BLaER1 treated with 17β-estradiol and CSF1 and Interleukin-3, amounts not matched to agents 10 nM and 100 nM (cell line): ENCODE measurements around the gene OPA1.

ENCODE experiments used
- H3K27ac ChIP-seq, 11 experiments: shearing (Covaris generic); formaldehyde crosslinking; 2 replicates each; pipeline ENCODE4 v1.8.1; 2022
- H3K27me3 ChIP-seq, 11 experiments: shearing (Covaris generic); formaldehyde crosslinking; 2 replicates each; pipeline ENCODE4 v1.8.1; 2022
- H3K36me3 ChIP-seq, 11 experiments: shearing (Covaris generic); formaldehyde crosslinking; 2 replicates each; pipeline ENCODE4 v1.8.1; 2022
- H3K4me1 ChIP-seq, 10 experiments: shearing (Covaris generic); formaldehyde crosslinking; 2 replicates each; pipeline ENCODE4 v1.8.1; 2022
- H3K4me2 ChIP-seq, 11 experiments: shearing (Covaris generic); formaldehyde crosslinking; 2 replicates each; pipeline ENCODE4 v1.8.1; 2022
- H3K4me3 ChIP-seq, 10 experiments: shearing (Covaris generic); formaldehyde crosslinking; 2 replicates each; pipeline ENCODE4 v1.8.1; 2022
- H3K9ac ChIP-seq, 11 experiments: shearing (Covaris generic); formaldehyde crosslinking; 2 replicates each; pipeline ENCODE4 v1.8.1; 2022
- H3K9me3 ChIP-seq, 11 experiments: shearing (Covaris generic); formaldehyde crosslinking; replicated peaks in 1 of 11; 2 replicates each; pipeline ENCODE4 v1.8.1; 2022
- H4K20me1 ChIP-seq, 11 experiments: shearing (Covaris generic); formaldehyde crosslinking; 2 replicates each; pipeline ENCODE4 v1.8.1; 2022
- Cebpa-rat ChIP-seq, 11 experiments: shearing (Covaris generic); IDR thresholded peaks; 2 replicates each; pipeline ENCODE4 v1.8.1; 2022

The OPA1 gene

DNA sequence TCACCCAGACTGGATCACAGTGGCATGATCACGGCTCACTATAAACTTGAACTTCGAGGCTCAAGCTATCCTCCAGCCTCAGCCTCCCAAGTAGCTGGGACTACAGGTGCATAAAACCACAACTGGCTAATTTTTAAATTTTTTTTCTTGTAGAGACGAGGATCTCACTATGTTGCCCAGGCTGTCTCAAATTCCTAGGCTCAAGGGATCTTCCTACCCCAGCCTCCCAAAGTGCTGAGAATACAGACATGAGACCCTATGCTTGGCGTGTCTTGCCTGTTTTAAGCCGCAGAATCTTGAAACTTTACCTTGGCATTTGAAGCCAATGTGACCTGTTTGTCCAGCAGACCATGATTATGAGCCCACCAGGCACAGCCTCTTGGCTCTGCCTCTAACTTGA is 119.9 kb downstream of the OPA1 start:
- Histone ChIP-seq H3K36me3 (peaks cover 0 to 14% (median 6%) of the 10 kb centered on the region in 11 experiments; a peak in 9 of 22 replicates), H3K4me1 (peaks cover 10 to 15% (median 11%) of the 10 kb centered on the region in 10 experiments), H4K20me1 (no peaks in the 10 kb centered on the region; a peak in 1 of 22 replicates), H3K27me3 (no peaks in the 10 kb centered on the region), H3K9me3 (peaks cover 28 to 47% (median 38%) of the 10 kb centered on the region in 11 experiments), H3K27ac (no peak overlapping the region), H3K4me2 (no peak overlapping the region), H3K9ac (no peak overlapping the region), H3K4me3 (no peak overlapping the region)
- TF ChIP-seq Cebpa-rat (IDR thresholded peaks at IDR 0.05), result no peak

- H3K4me3 ChIP-seq, result 0 out of 20 replicates have a peak overlapping the region, but pooled peaks of 2 of the 10 experiments have one; percentile 25 to 28
- H3K36me3 ChIP-seq, result peaks cover 0 to 14% (median 6%) of the 10 kb centered on the region in 11 experiments; a peak in 9 of 22 replicates
- H3K9ac ChIP-seq, result no peak overlapping the region
- no peak for TF ChIP-seq Cebpa-rat (IDR thresholded peaks at IDR 0.05)
- H3K9me3 ChIP-seq, result peaks cover 32 to 61% (median 48%) of the 10 kb centered on the region in 11 experiments
- no peaks in the 10 kb centered on the region; a peak in 1 of 22 replicates for H4K20me1 ChIP-seq
- H3K4me1 ChIP-seq, result peaks cover 10 to 15% (median 11%) of the 10 kb centered on the region in 10 experiments
- H3K27ac ChIP-seq, result no peak overlapping the region
- no peaks in the 10 kb centered on the region for H3K27me3 ChIP-seq
- no peak overlapping the region for H3K4me2 ChIP-seq
These were observed 121.6 kb downstream of the OPA1 start for GRCh38 chr3:193714523-193715137.

DNA sequence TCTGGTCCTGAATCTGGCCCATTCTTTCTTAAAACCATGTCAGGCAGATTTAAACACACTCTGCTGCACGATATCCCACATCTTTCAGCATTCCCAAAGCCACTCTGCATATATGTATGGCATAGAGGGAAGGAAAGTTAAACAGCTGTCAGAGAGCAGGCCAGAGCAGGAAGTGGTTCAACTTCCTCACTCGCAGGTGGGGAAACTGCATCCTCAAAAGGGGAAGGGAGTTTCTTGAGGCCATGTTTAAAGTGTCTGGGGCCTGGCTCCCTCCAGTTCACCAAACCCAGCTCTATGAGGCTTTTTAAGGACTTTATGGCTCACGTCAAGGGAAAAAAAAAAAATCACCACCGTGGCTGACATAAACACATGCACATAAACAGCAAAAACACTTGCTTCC is 123.1 kb downstream of the OPA1 start:
- Histone ChIP-seq H3K9ac (no peak overlapping the region), H3K4me1 (peaks cover 10 to 15% (median 11%) of the 10 kb centered on the region in 10 experiments), H3K4me3 (0 out of 20 replicates have a peak overlapping the region, but pooled peaks of 1 of the 10 experiments have one; percentile 4), H3K9me3 (peaks cover 46 to 72% (median 63%) of the 10 kb centered on the region in 11 experiments), H3K27me3 (no peaks in the 10 kb centered on the region), H4K20me1 (no peaks in the 10 kb centered on the region; a peak in 1 of 22 replicates), H3K27ac (peak overlapping the region in 4 of 11 experiments; percentile 2 to 38 (median 20); a peak in 2 of 22 replicates), H3K36me3 (peaks cover 0 to 14% (median 6%) of the 10 kb centered on the region in 11 experiments; a peak in 9 of 22 replicates), H3K4me2 (peak overlapping the region; percentile 10 to 73 (median 49); a peak in 20 of 22 replicates)
- no peak for TF ChIP-seq Cebpa-rat (IDR thresholded peaks at IDR 0.05)

DNA sequence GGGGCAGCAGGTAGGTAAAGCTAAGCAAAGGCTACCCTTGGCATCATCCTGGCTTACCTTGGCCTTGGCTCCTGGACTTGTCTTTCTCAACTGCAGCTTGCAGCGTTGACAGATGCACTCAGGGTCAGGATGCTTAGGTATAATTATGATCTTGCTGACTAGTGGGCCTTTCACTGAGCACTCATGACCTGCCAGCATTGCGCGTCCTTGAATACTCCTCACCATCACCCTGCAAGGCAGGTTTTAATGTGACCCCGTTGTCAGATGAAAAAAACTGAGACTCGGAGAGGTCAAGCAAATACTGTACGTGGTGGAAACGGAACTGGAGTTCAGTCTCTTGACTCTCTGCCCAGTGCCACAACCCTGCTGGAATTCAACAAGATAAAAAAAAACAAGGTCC is 126.7 kb downstream of the OPA1 start:
- Histone ChIP-seq H3K4me3 (no peak overlapping the region), H3K4me2 (no peak overlapping the region), H3K4me1 (peaks cover 10 to 15% (median 11%) of the 10 kb centered on the region in 10 experiments), H3K9me3 (peaks cover 28 to 57% (median 42%) of the 10 kb centered on the region in 11 experiments), H4K20me1 (no peaks in the 10 kb centered on the region), H3K9ac (no peak overlapping the region), H3K27ac (no peak overlapping the region), H3K27me3 (no peaks in the 10 kb centered on the region), H3K36me3 (peaks cover 0 to 10% (median 3%) of the 10 kb centered on the region in 11 experiments; a peak in 9 of 22 replicates)
- no peak for TF ChIP-seq Cebpa-rat (IDR thresholded peaks at IDR 0.05)

- Histone ChIP-seq H3K27ac (no peak overlapping the region), H4K20me1 (no peaks in the 10 kb centered on the region), H3K9ac (no peak overlapping the region), H3K4me3 (no peak overlapping the region), H3K4me2 (no peak overlapping the region), H3K27me3 (no peaks in the 10 kb centered on the region), H3K36me3 (peaks cover 0 to 6% (median 0%) of the 10 kb centered on the region in 11 experiments; a peak in 5 of 22 replicates), H3K9me3 (peaks cover 23 to 52% (median 38%) of the 10 kb centered on the region in 11 experiments), H3K4me1 (peaks cover 10 to 15% (median 11%) of the 10 kb centered on the region in 10 experiments)
- no peak for TF ChIP-seq Cebpa-rat (IDR thresholded peaks at IDR 0.05)
These were observed 127.2 kb downstream of the OPA1 start for GRCh38 chr3:193720169-193720568.

GRCh38 chr3:193722566-193722965 is 129.6 kb downstream of the OPA1 start:
- no peak for TF ChIP-seq Cebpa-rat (IDR thresholded peaks at IDR 0.05)
- H3K4me1 ChIP-seq, result no peaks in the 10 kb centered on the region
- no peak overlapping the region for H3K9ac ChIP-seq
- H3K36me3 ChIP-seq, result no peaks in the 10 kb centered on the region
- H3K4me2 ChIP-seq, result no peak overlapping the region
- H3K27me3 ChIP-seq, result no peaks in the 10 kb centered on the region
- H3K9me3 ChIP-seq, result peaks cover 16 to 35% (median 27%) of the 10 kb centered on the region in 11 experiments; a peak in 21 of 22 replicates
- no peak overlapping the region for H3K4me3 ChIP-seq
- H3K27ac ChIP-seq, result no peak overlapping the region
- no peaks in the 10 kb centered on the region for H4K20me1 ChIP-seq

DNA sequence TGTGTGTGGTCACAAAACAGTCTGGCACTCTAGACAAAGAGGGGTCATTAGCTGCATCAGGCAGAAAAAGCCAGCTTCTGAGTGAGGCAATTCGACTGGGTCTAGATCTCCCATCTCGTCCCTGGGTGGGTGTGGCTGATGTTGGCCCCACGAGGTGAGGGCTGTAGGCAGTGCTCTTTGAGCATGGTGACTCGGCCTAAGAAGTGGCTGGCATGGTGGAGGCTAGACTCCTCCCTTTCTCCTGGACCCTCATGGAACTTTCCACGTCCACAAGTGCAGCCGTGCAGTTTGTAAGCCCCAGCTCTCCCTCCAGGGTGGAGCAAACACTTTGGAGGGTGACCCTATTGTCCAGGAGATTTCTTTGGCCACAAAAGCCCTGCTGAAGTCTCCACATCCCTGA is 134.1 kb downstream of the OPA1 start:
- TF ChIP-seq Cebpa-rat (IDR thresholded peaks at IDR 0.05), result no peak
- H3K4me2 ChIP-seq, result no peak overlapping the region
- H4K20me1 ChIP-seq, result no peaks in the 10 kb centered on the region
- H3K9me3 ChIP-seq, result no peaks in the 10 kb centered on the region
- no peaks in the 10 kb centered on the region for H3K36me3 ChIP-seq
- no peak overlapping the region for H3K9ac ChIP-seq
- H3K4me1 ChIP-seq, result no peaks in the 10 kb centered on the region
- H3K27ac ChIP-seq, result no peak overlapping the region
- H3K4me3 ChIP-seq, result no peak overlapping the region
- no peaks in the 10 kb centered on the region for H3K27me3 ChIP-seq

DNA sequence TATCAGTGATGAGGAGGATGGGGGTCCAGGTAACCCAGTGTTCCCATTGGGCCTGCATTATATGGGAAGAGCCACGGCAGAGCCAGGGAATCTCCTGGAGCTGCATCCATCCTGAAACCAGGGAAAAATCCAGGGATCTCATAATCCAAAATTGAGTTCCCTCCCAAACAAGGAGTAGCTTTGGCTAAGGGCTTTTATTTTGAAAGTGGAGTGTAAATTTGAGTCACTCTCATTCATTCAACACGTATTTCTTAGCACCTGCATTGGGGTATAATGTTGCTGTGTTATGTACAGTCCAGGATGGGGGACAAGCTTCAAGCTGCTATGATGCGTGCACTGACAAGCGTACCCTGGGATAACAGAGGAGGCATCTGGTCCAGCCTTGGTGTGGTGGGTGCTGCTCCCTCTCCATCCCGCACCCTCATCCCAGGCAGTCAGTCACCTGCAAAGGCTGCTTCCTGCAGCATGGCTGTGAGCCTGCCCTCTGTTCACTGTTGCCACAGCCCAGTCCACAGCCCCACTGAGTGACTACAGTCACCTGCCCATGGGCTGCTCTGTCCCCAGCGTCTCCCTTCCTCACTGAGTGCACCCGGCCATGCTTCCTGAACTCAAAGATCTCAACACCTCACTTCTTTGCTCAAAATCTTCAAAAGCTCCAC is 135.6 kb downstream of the OPA1 start:
- Histone ChIP-seq H3K4me2 (no peak overlapping the region), H3K36me3 (no peaks in the 10 kb centered on the region), H3K9ac (no peak overlapping the region), H3K4me1 (no peaks in the 10 kb centered on the region), H3K4me3 (no peak overlapping the region), H3K27ac (no peak overlapping the region), H3K9me3 (no peaks in the 10 kb centered on the region), H4K20me1 (no peaks in the 10 kb centered on the region), H3K27me3 (no peaks in the 10 kb centered on the region)
- TF ChIP-seq Cebpa-rat (IDR thresholded peaks at IDR 0.05), result no peak

DNA sequence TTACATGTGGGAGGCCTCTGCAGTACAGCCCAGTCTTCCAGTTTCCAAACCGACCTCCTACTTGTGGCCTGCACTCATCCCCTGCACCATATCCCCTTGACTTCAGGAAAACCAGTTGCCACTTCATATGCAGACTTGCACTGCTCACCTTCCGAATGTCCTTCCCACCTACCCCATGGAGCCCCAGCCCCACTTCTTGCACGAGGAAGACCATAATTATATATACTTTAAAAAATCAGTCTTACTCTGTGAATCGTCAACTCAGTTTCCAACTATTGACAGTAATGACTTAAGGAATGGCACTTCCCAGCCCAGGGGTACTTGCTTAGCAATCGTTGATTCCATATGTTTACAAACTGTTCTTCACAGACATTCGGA is 136.1 kb downstream of the OPA1 start:
- Histone ChIP-seq H3K9ac (no peak overlapping the region), H3K27ac (no peak overlapping the region), H3K4me2 (no peak overlapping the region), H3K4me3 (no peak overlapping the region), H3K9me3 (no peaks in the 10 kb centered on the region), H3K36me3 (no peaks in the 10 kb centered on the region), H4K20me1 (no peaks in the 10 kb centered on the region), H3K27me3 (no peaks in the 10 kb centered on the region), H3K4me1 (no peaks in the 10 kb centered on the region)
- TF ChIP-seq Cebpa-rat (IDR thresholded peaks at IDR 0.05), result no peak
